GM12878 (cell line): ENCODE measurements around the gene DNAJC11. TPM values are rescaled to one million over a fixed set of nuclear protein-coding genes. Genes with fewer than 3 reads are reported as not detected.

Experiments used
- ATAC-seq: fragments of 200-7000 bp; cut with Tn5 transposase; 3 replicates; pipeline ENCODE4 v1.9.1; 2020; ENCODE audit warnings: mild to moderate bottlenecking, moderate library complexity
- BruUV-seq: library from RNA; stranded (reverse); fragments of 400-500 nt; replicated peaks from 2 replicates; lab custom pipeline; 2021; lab: Mats Ljungman, UMichigan
- CTCF ChIA-PET: fragments of 300-600 bp; sonication (Branson Sonifier 250); formaldehyde crosslinking; extraction: SDS; loops from one replicate; lab custom pipeline; 2021; ENCODE audit warnings: inconsistent platforms; lab: Yijun Ruan, JAX
- POLR2A ChIA-PET: fragments of 350-600 bp; formaldehyde crosslinking; extraction: SDS; loops from one replicate; lab custom pipeline; 2021; ENCODE audit warnings: inconsistent platforms; lab: Charles Lee
- RAD21 ChIA-PET: fragments of 300-600 bp; sonication (Branson Sonifier 250); formaldehyde crosslinking; loops from one replicate; lab custom pipeline; 2023; ENCODE audit warnings: antibody characterized with exemption; ENCODE audit not compliant: unreplicated experiment; lab: Charles Lee
- SMC1A ChIA-PET: fragments of 300-600 bp; sonication (Branson Sonifier 250); formaldehyde crosslinking; loops from one replicate; lab custom pipeline; 2023; ENCODE audit not compliant: unreplicated experiment, uncharacterized antibody; lab: Charles Lee
- DNase-seq: peaks from one replicate; pipeline ENCODE4 v3.0.0-alpha.2; 2011; ENCODE audit warnings: low read depth, low spot score
- FAIRE-seq: peaks from 3 replicates; lab custom pipeline; 2011; peaks lifted over from hg19 to GRCh38; lab: Jason Lieb, UNC
- H2AFZ ChIP-seq: 2 replicates; pipeline ENCODE4 v1.6.0; 2011; ENCODE audit warnings: low read depth, low read length, control low read depth; ENCODE audit not compliant: control insufficient read depth
- H3K27ac ChIP-seq: 2 replicates; pipeline ENCODE4 v1.5.1; 2011; ENCODE audit warnings: control low read depth; ENCODE audit not compliant: control insufficient read depth, insufficient read depth
- H3K27me3 ChIP-seq, 2 experiments: replicated peaks in 1 of 2; 2 replicates each; pipeline versions ENCODE4 v1.6.0 to v1.6.1; 2011; ENCODE audit warnings: low read length in 1 of 2; ENCODE audit not compliant: control insufficient read depth in 2 of 2, insufficient read depth in 2 of 2
- H3K36me3 ChIP-seq, 2 experiments: 2 replicates each; pipeline ENCODE4 v1.5.1; 2011; ENCODE audit warnings: low read length in 1 of 2; ENCODE audit not compliant: control insufficient read depth in 2 of 2, insufficient read depth in 2 of 2
- H3K4me1 ChIP-seq: 2 replicates; pipeline ENCODE4 v1.6.1; 2011; ENCODE audit warnings: mild to moderate bottlenecking, low read length, moderate library complexity, mixed read lengths; ENCODE audit not compliant: control insufficient read depth, insufficient read depth
- H3K4me2 ChIP-seq: 2 replicates; pipeline ENCODE4 v1.6.0; 2011; ENCODE audit warnings: control low read depth; ENCODE audit not compliant: control insufficient read depth, insufficient read depth
- H3K4me3 ChIP-seq: fragments of 200-600 bp; sonication (generic); 2 replicates; pipeline ENCODE4 v1.5.1; 2016
- H3K79me2 ChIP-seq: 2 replicates; pipeline ENCODE4 v1.6.0; 2011; ENCODE audit warnings: low read length; ENCODE audit not compliant: control insufficient read depth, insufficient read depth
- H3K9ac ChIP-seq: 2 replicates; pipeline ENCODE4 v1.8.0; 2011; ENCODE audit warnings: low read length, control low read depth, mixed read lengths; ENCODE audit not compliant: control insufficient read depth, insufficient read depth
- H3K9me3 ChIP-seq: replicated peaks from 3 replicates; pipeline ENCODE4 v1.5.1; 2011; ENCODE audit warnings: mild to moderate bottlenecking, low read length; ENCODE audit not compliant: control insufficient read depth, insufficient read depth
- H4K20me1 ChIP-seq: 2 replicates; pipeline ENCODE4 v1.6.0; 2011; ENCODE audit not compliant: control insufficient read depth, insufficient read depth
- IRF4 ChIP-seq: IDR thresholded peaks from 2 replicates; pipeline ENCODE4 v1.6.1; 2011; ENCODE audit warnings: low read depth, low read length
- KAT2A ChIP-seq: conservative IDR thresholded peaks from 2 replicates; pipeline ENCODE4 v1.6.1; 2011; ENCODE audit warnings: low read depth, low read length; ENCODE audit not compliant: control insufficient read depth
- PML ChIP-seq: IDR thresholded peaks from 2 replicates; pipeline ENCODE4 v1.6.1; 2012; ENCODE audit warnings: low read length, inconsistent platforms
- SMAD1 ChIP-seq: fragments of 450-650 bp; IDR thresholded peaks from 2 replicates; pipeline ENCODE4 v1.6.1; 2018; ENCODE audit warnings: mild to moderate bottlenecking, low read depth; ENCODE audit not compliant: partially characterized antibody
- WGBS: methylation state at CpG from one replicate; pipeline ENCODE4 v1.1.6; 2016; ENCODE audit warnings: low lambda C conversion rate; ENCODE audit not compliant: insufficient replicate concordance, insufficient coverage; ENCODE audit errors: missing lambda C conversion rate; 5-methylcytosine and 5-hydroxymethylcytosine counted together
- in situ Hi-C: fragments of 300-500 bp; cut with MboI; formaldehyde crosslinking; loops from 9 replicates; pipeline ENCODE4 v1.14.3; 2018; ENCODE audit warnings: mixed read lengths
- intact Hi-C: fragments of 100-400 bp; cut with micrococcal nuclease; formaldehyde crosslinking; loops from one replicate; pipeline ENCODE4 v1.14.2; 2022; ENCODE audit not compliant: unreplicated experiment
- polyA plus RNA-seq, 11 experiments: library from polyadenylated mRNA; depleted of rRNA in 4 of 11; unstranded in 6 of 11; stranded (reverse) in 5 of 11; fragments of >200 nt; fragmentation: Nextera tagmentation in 4 of 11; fragmentation: Illumina TruSeq in 1 of 11; extraction: Ambion mirVana in 4 of 11; extraction: Trizol in 1 of 11; gene quantifications; 1 replicate in 1 of 11; 2 replicates in 10 of 11; pipeline versions ENCODE4 v1.2.1 to v1.2.3, GENCODE V29; 2011 to 2016; ENCODE audit warnings: inconsistent platforms in 2 of 11, missing spikeins in 2 of 11, low read depth in 1 of 11
- total RNA-seq, 4 experiments: library from RNA; depleted of rRNA in 3 of 4; stranded (reverse); fragments of >200 nt in 3 of 4; fragmentation: Illumina TruSeq in 1 of 4; extraction: Trizol in 1 of 4; gene quantifications; 2 replicates each; pipeline versions ENCODE4 v1.2.1 to v1.2.3, GENCODE V29; 2013 to 2021
- TF ChIP-seq, protein P1 (sequence below): fragments of 450-650 bp; IDR thresholded peaks from 2 replicates; pipeline ENCODE4 v1.6.1; 2017; ENCODE audit warnings: mild to moderate bottlenecking, moderate library complexity
- TF ChIP-seq, protein P2 (sequence below): IDR thresholded peaks from 2 replicates; pipeline ENCODE4 v1.6.1; 2012; ENCODE audit warnings: low read length, inconsistent platforms

Gene DNAJC11
- total and polyA plus RNA-seq, 10 of the 15 experiments (the other 5 are each of a cell fraction or from before 2014, with no cell fraction given), result 5.0 to 58.8 (median 39.5) TPM

DNA sequence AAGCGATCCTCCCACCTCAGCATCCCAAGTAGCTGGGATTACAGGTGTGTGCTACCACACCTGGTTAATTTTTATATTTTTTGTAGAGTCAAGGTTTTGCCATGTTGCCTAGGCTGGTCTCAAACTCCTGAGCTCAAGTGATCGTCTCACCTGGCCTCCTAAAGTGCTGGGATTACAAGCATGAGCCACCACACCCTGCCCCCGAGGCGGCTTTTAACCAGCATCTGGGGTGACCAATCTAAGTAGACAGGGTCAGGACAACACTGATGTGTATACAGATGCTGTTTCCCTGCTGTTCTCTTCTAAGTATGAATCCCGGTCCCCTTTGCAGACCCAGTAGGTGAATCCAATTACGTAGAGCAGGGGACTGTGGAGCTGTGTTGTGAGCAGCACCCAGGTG is 53.1 kb downstream of the DNAJC11 start:
- RAD21 ChIA-PET, result no interaction called here
- TF ChIP-seq, protein P1, sequence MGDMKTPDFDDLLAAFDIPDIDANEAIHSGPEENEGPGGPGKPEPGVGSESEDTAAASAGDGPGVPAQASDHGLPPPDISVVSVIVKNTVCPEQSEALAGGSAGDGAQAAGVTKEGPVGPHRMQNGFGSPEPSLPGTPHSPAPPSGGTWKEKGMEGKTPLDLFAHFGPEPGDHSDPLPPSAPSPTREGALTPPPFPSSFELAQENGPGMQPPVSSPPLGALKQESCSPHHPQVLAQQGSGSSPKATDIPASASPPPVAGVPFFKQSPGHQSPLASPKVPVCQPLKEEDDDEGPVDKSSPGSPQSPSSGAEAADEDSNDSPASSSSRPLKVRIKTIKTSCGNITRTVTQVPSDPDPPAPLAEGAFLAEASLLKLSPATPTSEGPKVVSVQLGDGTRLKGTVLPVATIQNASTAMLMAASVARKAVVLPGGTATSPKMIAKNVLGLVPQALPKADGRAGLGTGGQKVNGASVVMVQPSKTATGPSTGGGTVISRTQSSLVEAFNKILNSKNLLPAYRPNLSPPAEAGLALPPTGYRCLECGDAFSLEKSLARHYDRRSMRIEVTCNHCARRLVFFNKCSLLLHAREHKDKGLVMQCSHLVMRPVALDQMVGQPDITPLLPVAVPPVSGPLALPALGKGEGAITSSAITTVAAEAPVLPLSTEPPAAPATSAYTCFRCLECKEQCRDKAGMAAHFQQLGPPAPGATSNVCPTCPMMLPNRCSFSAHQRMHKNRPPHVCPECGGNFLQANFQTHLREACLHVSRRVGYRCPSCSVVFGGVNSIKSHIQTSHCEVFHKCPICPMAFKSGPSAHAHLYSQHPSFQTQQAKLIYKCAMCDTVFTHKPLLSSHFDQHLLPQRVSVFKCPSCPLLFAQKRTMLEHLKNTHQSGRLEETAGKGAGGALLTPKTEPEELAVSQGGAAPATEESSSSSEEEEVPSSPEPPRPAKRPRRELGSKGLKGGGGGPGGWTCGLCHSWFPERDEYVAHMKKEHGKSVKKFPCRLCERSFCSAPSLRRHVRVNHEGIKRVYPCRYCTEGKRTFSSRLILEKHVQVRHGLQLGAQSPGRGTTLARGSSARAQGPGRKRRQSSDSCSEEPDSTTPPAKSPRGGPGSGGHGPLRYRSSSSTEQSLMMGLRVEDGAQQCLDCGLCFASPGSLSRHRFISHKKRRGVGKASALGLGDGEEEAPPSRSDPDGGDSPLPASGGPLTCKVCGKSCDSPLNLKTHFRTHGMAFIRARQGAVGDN, result no peak
- TF ChIP-seq SMAD1 (no peak), PML (no peak), IRF4 (no peak), KAT2A (no peak)
- TF ChIP-seq, protein P2, sequence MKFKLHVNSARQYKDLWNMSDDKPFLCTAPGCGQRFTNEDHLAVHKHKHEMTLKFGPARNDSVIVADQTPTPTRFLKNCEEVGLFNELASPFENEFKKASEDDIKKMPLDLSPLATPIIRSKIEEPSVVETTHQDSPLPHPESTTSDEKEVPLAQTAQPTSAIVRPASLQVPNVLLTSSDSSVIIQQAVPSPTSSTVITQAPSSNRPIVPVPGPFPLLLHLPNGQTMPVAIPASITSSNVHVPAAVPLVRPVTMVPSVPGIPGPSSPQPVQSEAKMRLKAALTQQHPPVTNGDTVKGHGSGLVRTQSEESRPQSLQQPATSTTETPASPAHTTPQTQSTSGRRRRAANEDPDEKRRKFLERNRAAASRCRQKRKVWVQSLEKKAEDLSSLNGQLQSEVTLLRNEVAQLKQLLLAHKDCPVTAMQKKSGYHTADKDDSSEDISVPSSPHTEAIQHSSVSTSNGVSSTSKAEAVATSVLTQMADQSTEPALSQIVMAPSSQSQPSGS, result no peak
- in situ Hi-C loops, result no loop called here
- no peak for ATAC-seq
- Histone ChIP-seq H3K9ac (no peak overlapping the region), H3K4me3 (no peak overlapping the region), H3K4me1 (no peaks in the 10 kb centered on the region), H3K27me3 (no peaks in the 10 kb centered on the region), H2AFZ (no peak overlapping the region), H3K36me3 (peaks cover 24 to 31% of the 10 kb centered on the region in 2 experiments), H4K20me1 (no peaks in the 10 kb centered on the region; the same call in 1 of the 2 replicates), H3K79me2 (no peaks in the 10 kb centered on the region), H3K4me2 (no peak overlapping the region), H3K27ac (no peak overlapping the region), H3K9me3 (no peaks in the 10 kb centered on the region)
- intact Hi-C loops, result no loop called here
- FAIRE-seq, result no peak
- SMC1A ChIA-PET, result no interaction called here
- POLR2A ChIA-PET, result no interaction called here
- 91% methylated on average over 6 of the region's 6 CpGs for WGBS
- no TSS peak for BruUV-seq
- CTCF ChIA-PET, result interaction anchor here (3.5 kb wide), 1 partner anchor 94 kb away, joined by 19 read pairs; the partner anchor contains the start of genes NOL9 and TAS1R1
- no peak for DNase-seq
